SK-N-SH treated with all-trans-retinoic acid at 6 μM for 48 hours (cell line): ENCODE data around the gene CLN5.

ENCODE experiments used
- ATAC-seq: fragments of 200-7000 bp; cut with Tn5 transposase; 3 replicates; pipeline ENCODE4 v1.9.1; 2020; ENCODE audit warnings: mild to moderate bottlenecking, moderate library complexity
- ARNTL ChIP-seq: fragments of 450-650 bp; formaldehyde crosslinking; IDR thresholded peaks from 2 replicates; pipeline ENCODE4 v1.5.0; 2020; ENCODE audit warnings: low read depth, mild to moderate bottlenecking, moderate library complexity, borderline replicate concordance
- BACH2 ChIP-seq: fragments of 250-450 bp; sonication (Bioruptor Pico); IDR thresholded peaks from 2 replicates; pipeline ENCODE4 v1.9.0; 2021; ENCODE audit warnings: mild to moderate bottlenecking, borderline replicate concordance
- CREB5 ChIP-seq: fragments of 250-450 bp; sonication (Bioruptor Pico); IDR thresholded peaks from 2 replicates; pipeline ENCODE4 v1.5.1; 2020; ENCODE audit warnings: low read depth, mild to moderate bottlenecking, moderate library complexity
- CSDC2 ChIP-seq: fragments of 250-450 bp; sonication (Bioruptor Pico); IDR thresholded peaks from 2 replicates; pipeline ENCODE4 v1.5.0; 2020; ENCODE audit warnings: mild to moderate bottlenecking, moderate library complexity
- CSRNP3 ChIP-seq: fragments of 250-450 bp; sonication (Bioruptor Pico); IDR thresholded peaks from 2 replicates; pipeline ENCODE4 v1.5.1; 2021; ENCODE audit warnings: mild to moderate bottlenecking, moderate library complexity
- ESRRG ChIP-seq: fragments of 250-450 bp; sonication (Bioruptor Pico); IDR thresholded peaks from 2 replicates; pipeline ENCODE4 v1.6.1; 2021; ENCODE audit warnings: mild to moderate bottlenecking
- GLIS3 ChIP-seq: fragments of 250-450 bp; sonication (Bioruptor Pico); IDR thresholded peaks from 2 replicates; pipeline ENCODE4 v1.5.0; 2020; ENCODE audit warnings: mild to moderate bottlenecking, moderate library complexity
- ISL1 ChIP-seq: fragments of 250-450 bp; sonication (Bioruptor Pico); IDR thresholded peaks from 2 replicates; pipeline ENCODE4 v2.1.2; 2022; ENCODE audit warnings: mild to moderate bottlenecking, moderate library complexity
- OSR1 ChIP-seq: fragments of 250-450 bp; sonication (Bioruptor Pico); IDR thresholded peaks from 2 replicates; pipeline ENCODE4 v1.8.0; 2022; ENCODE audit warnings: moderate library complexity, mild to moderate bottlenecking, inconsistent platforms
- PATZ1 ChIP-seq: fragments of 250-450 bp; sonication (Bioruptor Pico); IDR thresholded peaks from 2 replicates; pipeline ENCODE4 v1.8.0; 2020; ENCODE audit warnings: mild to moderate bottlenecking, moderate library complexity, borderline replicate concordance
- POU6F1 ChIP-seq: fragments of 250-450 bp; sonication (Bioruptor Pico); IDR thresholded peaks from 2 replicates; pipeline ENCODE4 v1.8.0; 2021; ENCODE audit warnings: low read depth, mild to moderate bottlenecking, moderate library complexity, borderline replicate concordance
- PPARA ChIP-seq: fragments of 250-450 bp; sonication (Bioruptor Pico); IDR thresholded peaks from 2 replicates; pipeline ENCODE4 v1.5.0; 2020; ENCODE audit warnings: mild to moderate bottlenecking, borderline replicate concordance
- RARB ChIP-seq: fragments of 250-450 bp; sonication (Bioruptor Pico); IDR thresholded peaks from 2 replicates; pipeline ENCODE4 v1.8.0; 2021; ENCODE audit warnings: mild to moderate bottlenecking, moderate library complexity
- SNAI2 ChIP-seq: fragments of 250-450 bp; sonication (Bioruptor Pico); IDR thresholded peaks from 2 replicates; pipeline ENCODE4 v1.5.0; 2020; ENCODE audit warnings: mild to moderate bottlenecking, moderate library complexity
- TCF4 ChIP-seq: fragments of 250-450 bp; sonication (Bioruptor Pico); IDR thresholded peaks from 2 replicates; pipeline ENCODE4 v1.8.0; 2021; ENCODE audit warnings: mild to moderate bottlenecking, moderate library complexity, borderline replicate concordance
- TOX ChIP-seq: fragments of 250-450 bp; sonication (Bioruptor Pico); IDR thresholded peaks from 2 replicates; pipeline ENCODE4 v1.8.0; 2021; ENCODE audit warnings: mild to moderate bottlenecking, moderate library complexity, borderline replicate concordance
- TSHZ2 ChIP-seq: fragments of 250-450 bp; sonication (Bioruptor Pico); IDR thresholded peaks from 2 replicates; pipeline ENCODE4 v1.5.0; 2020; ENCODE audit warnings: mild to moderate bottlenecking, moderate library complexity
- ZC3H10 ChIP-seq: fragments of 250-450 bp; sonication (Bioruptor Pico); IDR thresholded peaks from 2 replicates; pipeline ENCODE4 v1.5.1; 2021; ENCODE audit warnings: mild to moderate bottlenecking, moderate library complexity
- ZFP3 ChIP-seq: fragments of 250-450 bp; sonication (Bioruptor Pico); IDR thresholded peaks from 2 replicates; pipeline ENCODE4 v1.5.0; 2020; ENCODE audit warnings: mild to moderate bottlenecking, moderate library complexity
- ZFP30 ChIP-seq: fragments of 450-650 bp; formaldehyde crosslinking; IDR thresholded peaks from 2 replicates; pipeline ENCODE4 v1.5.0; 2022; ENCODE audit warnings: mild to moderate bottlenecking, moderate library complexity
- ZNF565 ChIP-seq: fragments of 450-650 bp; formaldehyde crosslinking; conservative IDR thresholded peaks from 2 replicates; pipeline ENCODE4 v1.5.0; 2020; ENCODE audit warnings: low read depth, mild to moderate bottlenecking, moderate library complexity
- ZNF70 ChIP-seq: fragments of 450-650 bp; formaldehyde crosslinking; IDR thresholded peaks from 2 replicates; pipeline ENCODE4 v1.5.0; 2020; ENCODE audit warnings: mild to moderate bottlenecking, moderate library complexity
- ZNF8 ChIP-seq: fragments of 450-650 bp; formaldehyde crosslinking; IDR thresholded peaks from 2 replicates; pipeline ENCODE4 v1.5.0; 2020; ENCODE audit warnings: mild to moderate bottlenecking, moderate library complexity

The CLN5 gene

GRCh38 chr13:76991796-76992547 is at the start of gene CLN5:
Gene CLN5 (plus strand): TSS chr13:76992081. CDS start chr13:76992099, 18 bp downstream.
- ATAC-seq: peak; percentile 98
- TF ChIP-seq POU6F1 (CRISPR knock-in tag) (no peak), ZNF565 (no peak), ZFP30 (CRISPR knock-in tag) (no peak), CSRNP3 (CRISPR knock-in tag) (no peak), ZNF8 (CRISPR knock-in tag) (no peak), CREB5 (CRISPR knock-in tag) (no peak), OSR1 (CRISPR knock-in tag) (no peak), RARB (CRISPR knock-in tag) (no peak), TSHZ2 (CRISPR knock-in tag) (no peak), ZC3H10 (no peak), PATZ1 (CRISPR knock-in tag) (no peak), SNAI2 (no peak), ISL1 (CRISPR knock-in tag) (no peak), ARNTL (no peak), ZNF70 (CRISPR knock-in tag) (no peak), CSDC2 (CRISPR knock-in tag) (no peak), PPARA (no peak), BACH2 (no peak), ESRRG (CRISPR knock-in tag) (no peak), GLIS3 (CRISPR knock-in tag) (no peak)

GRCh38 chr13:76942363-76942762 is 49.5 kb upstream of the CLN5 start:
- TF ChIP-seq OSR1 (CRISPR knock-in tag) (no peak), CSRNP3 (CRISPR knock-in tag) (no peak), TCF4 (CRISPR knock-in tag) (no peak), TOX (CRISPR knock-in tag) (no peak), PATZ1 (CRISPR knock-in tag) (no peak), ARNTL (no peak), ZFP3 (CRISPR knock-in tag) (no peak), ZNF70 (CRISPR knock-in tag) (no peak)
- TF ChIP-seq, all 23 proteins: peak for 0
- no peak for ATAC-seq
